HepG2 (cell line): Measurements from ENCODE around the gene XXYLT1. TPM values are rescaled to one million over a fixed set of nuclear protein-coding genes. Genes with fewer than 3 reads are reported as not detected.

ENCODE experiments used
- ATAC-seq: fragments of 200-7000 bp; cut with Tn5 transposase; 3 replicates; pipeline ENCODE4 v1.9.1; 2020; ENCODE audit warnings: mild to moderate bottlenecking, moderate library complexity
- BruUV-seq: library from RNA; stranded (reverse); fragments of 400-500 nt; replicated peaks from 2 replicates; lab custom pipeline; 2021; lab: Mats Ljungman, UMichigan
- CTCF ChIA-PET: fragments of 300-600 bp; formaldehyde crosslinking; extraction: SDS; loops from one replicate; lab custom pipeline; 2021; ENCODE audit warnings: low total read pairs, inconsistent platforms, low intra/inter-chr PET ratio; lab: Yijun Ruan, JAX
- POLR2A ChIA-PET: fragments of 350-600 bp; sonication (Branson Sonifier 250); formaldehyde crosslinking; loops from one replicate; lab custom pipeline; 2020; ENCODE audit warnings: antibody characterized with exemption, inconsistent platforms; lab: Yijun Ruan, JAX
- DNase-seq: peaks from one replicate; pipeline ENCODE4 v3.0.0-alpha.2; 2015; ENCODE audit warnings: low spot score
- FAIRE-seq: peaks from 3 replicates; lab custom pipeline; 2011; peaks lifted over from hg19 to GRCh38; lab: Jason Lieb, UNC
- H2AFZ ChIP-seq: one replicate; pipeline ENCODE4 v1.6.1; 2011; ENCODE audit warnings: low read length, inconsistent platforms
- H3K27ac ChIP-seq: fragments of 300-600 bp; 3 replicates; pipeline ENCODE4 v1.8.0; 2011; ENCODE audit warnings: mixed run types, mild to moderate bottlenecking, mixed read lengths, low read length, inconsistent platforms; ENCODE audit not compliant: insufficient read depth; ENCODE audit errors: extremely low read length
- H3K27me3 ChIP-seq, 2 experiments: fragments of 200-600 bp in 1 of 2; 2 replicates in 1 of 2; 3 replicates in 1 of 2; pipeline versions ENCODE4 v1.6.0 to v1.8.0; 2011; ENCODE audit warnings: low read length in 2 of 2, mild to moderate bottlenecking in 2 of 2, moderate library complexity in 2 of 2, inconsistent platforms in 1 of 2; ENCODE audit not compliant: insufficient read depth in 2 of 2, control insufficient read depth in 1 of 2
- H3K36me3 ChIP-seq, 2 experiments: fragments of 200-600 bp in 1 of 2; replicated peaks in 1 of 2; 2 replicates in 1 of 2; 3 replicates in 1 of 2; pipeline versions ENCODE4 v1.5.1 to v1.8.0; 2011; ENCODE audit warnings: low read length in 2 of 2, inconsistent platforms in 1 of 2; ENCODE audit not compliant: insufficient read depth in 2 of 2, control insufficient read depth in 1 of 2
- H3K4me1 ChIP-seq: 2 replicates; pipeline ENCODE4 v1.5.1; 2012; ENCODE audit warnings: low read length, inconsistent platforms; ENCODE audit not compliant: insufficient read depth
- H3K4me2 ChIP-seq: 2 replicates; pipeline ENCODE4 v1.6.0; 2011; ENCODE audit warnings: low read depth, low read length, inconsistent platforms
- H3K4me3 ChIP-seq, 3 experiments: fragments of 200-600 bp in 1 of 3; sonication (generic), shearing (Covaris generic) in 1 of 3; replicated peaks in 1 of 3; 2 replicates each; pipeline ENCODE4 v1.5.1; 2011 to 2016; ENCODE audit warnings: low read length in 3 of 3, inconsistent platforms in 2 of 3, low read depth in 2 of 3, mild to moderate bottlenecking in 2 of 3, control low read depth in 1 of 3, mixed read lengths in 1 of 3; ENCODE audit not compliant: insufficient read depth in 1 of 3
- H3K79me2 ChIP-seq: one replicate; pipeline ENCODE4 v1.6.1; 2011; ENCODE audit warnings: low read length, inconsistent platforms; ENCODE audit not compliant: insufficient read depth
- H3K9ac ChIP-seq: 2 replicates; pipeline ENCODE4 v1.6.0; 2011; ENCODE audit warnings: mild to moderate bottlenecking, low read depth, low read length, inconsistent platforms; ENCODE audit not compliant: insufficient read depth
- H3K9me3 ChIP-seq: 2 replicates; pipeline ENCODE4 v1.5.1; 2012; ENCODE audit warnings: mild to moderate bottlenecking, low read length
- H4K20me1 ChIP-seq: 2 replicates; pipeline ENCODE4 v1.6.0; 2011; ENCODE audit warnings: inconsistent platforms, mild to moderate bottlenecking, low read length, moderate library complexity; ENCODE audit not compliant: insufficient read depth
- ATF5 ChIP-seq: sonication (generic); formaldehyde crosslinking; IDR thresholded peaks from 2 replicates; pipeline ENCODE4 v1.4.0; 2020; ENCODE audit warnings: mild to moderate bottlenecking, low read depth, missing genetic modification reagents
- CENPX ChIP-seq: sonication (generic); formaldehyde crosslinking; IDR thresholded peaks from 2 replicates; pipeline ENCODE4 v1.9.0; 2021; ENCODE audit warnings: mild to moderate bottlenecking, missing genetic modification reagents, moderate library complexity
- DR1 ChIP-seq: sonication (generic); formaldehyde crosslinking; IDR thresholded peaks from 2 replicates; pipeline ENCODE4 v1.8.0; 2021; ENCODE audit warnings: mild to moderate bottlenecking, missing genetic modification reagents, inconsistent platforms
- IRF1 ChIP-seq: sonication (generic); formaldehyde crosslinking; IDR thresholded peaks from 2 replicates; pipeline ENCODE4 v1.4.0; 2020; ENCODE audit warnings: low read depth, mild to moderate bottlenecking, missing genetic modification reagents
- MTERF4 ChIP-seq: sonication (generic); formaldehyde crosslinking; IDR thresholded peaks from 2 replicates; pipeline ENCODE4 v1.8.0; 2023; ENCODE audit warnings: mild to moderate bottlenecking, missing genetic modification reagents
- NAIF1 ChIP-seq: sonication (generic); formaldehyde crosslinking; IDR thresholded peaks from 2 replicates; pipeline ENCODE4 v1.5.0; 2020; ENCODE audit warnings: mild to moderate bottlenecking, missing genetic modification reagents, borderline replicate concordance
- PRPF4 ChIP-seq: fragments of 200-400 bp; formaldehyde crosslinking; IDR thresholded peaks from 2 replicates; pipeline ENCODE4 v1.6.1; 2016; ENCODE audit warnings: low read length, low read depth; ENCODE audit not compliant: poor library complexity, severe bottlenecking
- SMARCE1 ChIP-seq: fragments of 450-650 bp; IDR thresholded peaks from 2 replicates; pipeline ENCODE4 v1.6.1; 2017; ENCODE audit warnings: borderline replicate concordance
- TARDBP ChIP-seq: sonication (generic); formaldehyde crosslinking; IDR thresholded peaks from 2 replicates; pipeline ENCODE4 v1.8.0; 2022; ENCODE audit warnings: mild to moderate bottlenecking, missing genetic modification reagents
- TEAD2 ChIP-seq: sonication (generic); formaldehyde crosslinking; IDR thresholded peaks from 2 replicates; pipeline ENCODE4 v1.9.0; 2021; ENCODE audit warnings: missing genetic modification reagents
- TIGD3 ChIP-seq: sonication (generic); formaldehyde crosslinking; IDR thresholded peaks from 2 replicates; pipeline ENCODE4 v1.5.1; 2020; ENCODE audit warnings: mild to moderate bottlenecking, missing genetic modification reagents, borderline replicate concordance
- ZBTB3 ChIP-seq: sonication (generic); formaldehyde crosslinking; IDR thresholded peaks from 2 replicates; pipeline ENCODE4 v1.4.0; 2020; ENCODE audit warnings: low read depth, mild to moderate bottlenecking, moderate library complexity, missing genetic modification reagents, borderline replicate concordance
- ZNF530 ChIP-seq: sonication (generic); formaldehyde crosslinking; IDR thresholded peaks from 2 replicates; pipeline ENCODE4 v1.5.0; 2020; ENCODE audit warnings: low read depth, mild to moderate bottlenecking, missing genetic modification reagents
- ZNF616 ChIP-seq: sonication (generic); formaldehyde crosslinking; IDR thresholded peaks from 2 replicates; pipeline ENCODE4 v1.5.0; 2020; ENCODE audit warnings: low read depth, mild to moderate bottlenecking, missing genetic modification reagents
- ZNF672 ChIP-seq: sonication (generic); formaldehyde crosslinking; IDR thresholded peaks from 2 replicates; pipeline ENCODE4 v1.8.1; 2022; ENCODE audit warnings: missing genetic modification reagents
- ZNF720 ChIP-seq: sonication (generic); formaldehyde crosslinking; IDR thresholded peaks from 2 replicates; pipeline ENCODE4 v1.4.0; 2020; ENCODE audit warnings: missing genetic modification reagents
- WGBS: methylation state at CpG from one replicate; pipeline ENCODE4 v1.1.6; 2017; ENCODE audit warnings: low lambda C conversion rate; 5-methylcytosine and 5-hydroxymethylcytosine counted together
- in situ Hi-C: cut with HindIII; loops from 2 replicates; pipeline ENCODE4 v1.10.0; 2017; ENCODE audit warnings: low pct_unique_long_range_greater_than_20kb; ENCODE audit not compliant: extremely low pct_ligation_motif_present
- intact Hi-C: fragments of 100-400 bp; cut with micrococcal nuclease; formaldehyde crosslinking; loops from one replicate; pipeline ENCODE4 v1.10.0; 2022; ENCODE audit not compliant: unreplicated experiment
- polyA plus RNA-seq, 8 experiments: library from polyadenylated mRNA; depleted of rRNA in 3 of 8; stranded (reverse) in 7 of 8; unstranded in 1 of 8; fragments of >200 nt; fragmentation: Illumina TruSeq in 4 of 8; extraction: Trizol in 4 of 8; gene quantifications; 2 replicates each; pipeline versions ENCODE4 v1.2.1 to v1.2.3, GENCODE V29; 2011 to 2016; ENCODE audit warnings: low read depth in 4 of 8, missing spikeins in 1 of 8, mixed read lengths in 1 of 8; ENCODE audit not compliant: insufficient read depth in 1 of 8
- total RNA-seq, 5 experiments: library from RNA; depleted of rRNA; stranded (reverse); fragments of >200 nt; fragmentation: Illumina TruSeq; extraction: Trizol; gene quantifications; 2 replicates each; pipeline ENCODE4 v1.2.3, GENCODE V29; 2016; ENCODE audit warnings: low read depth in 1 of 5

Gene XXYLT1
- total and polyA plus RNA-seq, 2 of the 13 experiments (the other 11 are each of a cell fraction or from before 2014, with no cell fraction given) = 17.7 to 19.0 TPM

- no peak for DNase-seq
- intact Hi-C loops (no loop called here), in situ Hi-C loops (no loop called here)
- ATAC-seq = no peak
- H3K4me3 ChIP-seq = no peak overlapping the region
- ChIA-PET POLR2A (no interaction called here), CTCF (no interaction called here)
- H4K20me1 ChIP-seq = no peaks in the 10 kb centered on the region
- no peak overlapping the region for H3K27ac ChIP-seq
- no peaks in the 10 kb centered on the region; a peak in 1 of 5 replicates for H3K27me3 ChIP-seq
- peaks cover 43% of the 10 kb centered on the region for H3K4me1 ChIP-seq
- 91% methylated on average over 3 of the region's 3 CpGs for WGBS
- TF ChIP-seq SMARCE1 (no peak), TIGD3 (CRISPR knock-in tag) (no peak), ZNF616 (CRISPR knock-in tag) (no peak)
- H3K79me2 ChIP-seq = peaks cover 44% of the 10 kb centered on the region
- H3K4me2 ChIP-seq = no peak overlapping the region
- no peak overlapping the region for H3K9ac ChIP-seq
- BruUV-seq = no TSS peak
- no peak for FAIRE-seq
- no peaks in the 10 kb centered on the region for H3K9me3 ChIP-seq
- no peak overlapping the region for H2AFZ ChIP-seq
- H3K36me3 ChIP-seq = peaks cover 9 to 28% of the 10 kb centered on the region in 2 experiments; a peak in 4 of 5 replicates
Measured at GRCh38 chr3:195267096-195267495, 3.9 kb downstream of the XXYLT1 start.

GRCh38 chr3:195266428-195266827 lies 4.5 kb downstream of the XXYLT1 start:
- H3K4me3 ChIP-seq = no peak overlapping the region
- H4K20me1 ChIP-seq = no peaks in the 10 kb centered on the region
- no peak overlapping the region for H3K27ac ChIP-seq
- no peak overlapping the region for H3K9ac ChIP-seq
- ChIA-PET POLR2A (no interaction called here), CTCF (no interaction called here)
- H3K79me2 ChIP-seq = peaks cover 45% of the 10 kb centered on the region
- peaks cover 9 to 28% of the 10 kb centered on the region in 2 experiments; a peak in 4 of 5 replicates for H3K36me3 ChIP-seq
- in situ Hi-C loops (no loop called here), intact Hi-C loops (no loop called here)
- BruUV-seq = no TSS peak
- DNase-seq = no peak
- no peak overlapping the region for H3K4me2 ChIP-seq
- no peak for FAIRE-seq
- H3K9me3 ChIP-seq = no peaks in the 10 kb centered on the region
- 86% methylated on average over 4 of the region's 5 CpGs for WGBS
- H3K4me1 ChIP-seq = peaks cover 40% of the 10 kb centered on the region
- no peak for ATAC-seq
- no peaks in the 10 kb centered on the region; a peak in 1 of 5 replicates for H3K27me3 ChIP-seq
- H2AFZ ChIP-seq = no peak overlapping the region
- no peak for TF ChIP-seq NAIF1
- no peak for TF ChIP-seq TEAD2 (CRISPR knock-in tag)
- TF ChIP-seq ZBTB3 (CRISPR knock-in tag) = no peak
- TF ChIP-seq PRPF4 = no peak
- no peak for TF ChIP-seq CENPX (CRISPR knock-in tag)
- no peak for TF ChIP-seq ATF5 (CRISPR knock-in tag)
- no peak for TF ChIP-seq TARDBP
- TF ChIP-seq DR1 (CRISPR knock-in tag) = no peak
- TF ChIP-seq ZNF720 (CRISPR knock-in tag) = no peak
- no peak for TF ChIP-seq ZNF530
- TF ChIP-seq ZNF672 (CRISPR knock-in tag) = no peak
- no peak for TF ChIP-seq IRF1
- no peak for TF ChIP-seq MTERF4 (CRISPR knock-in tag)
